KMS-11 (cell line): ENCODE results near the gene CCDC3.

Experiments
- H2AFZ ChIP-seq: fragments of 200-600 bp; sonication (generic); 2 replicates; pipeline ENCODE4 v1.6.1; 2016; ENCODE audit warnings: antibody characterized with exemption, mixed run types, low read depth
- H3K27ac ChIP-seq: fragments of 200-600 bp; sonication (generic); 2 replicates; pipeline ENCODE4 v1.6.1; 2016; ENCODE audit warnings: mild to moderate bottlenecking, mixed run types
- H3K27me3 ChIP-seq: fragments of 200-600 bp; sonication (generic); 2 replicates; pipeline ENCODE4 v1.6.1; 2017; ENCODE audit warnings: mild to moderate bottlenecking, low read depth, mixed run types, moderate library complexity; ENCODE audit not compliant: insufficient read depth
- H3K36me3 ChIP-seq: fragments of 200-600 bp; sonication (generic); 2 replicates; pipeline ENCODE4 v1.6.1; 2017; ENCODE audit warnings: mild to moderate bottlenecking, mixed run types; ENCODE audit not compliant: insufficient read depth
- H3K4me1 ChIP-seq: fragments of 200-600 bp; sonication (generic); 2 replicates; pipeline ENCODE4 v1.6.1; 2016; ENCODE audit warnings: mild to moderate bottlenecking, low read depth, mixed run types; ENCODE audit not compliant: poor library complexity, severe bottlenecking
- H3K4me2 ChIP-seq: fragments of 200-600 bp; sonication (generic); 2 replicates; pipeline ENCODE4 v1.7.0; 2016; ENCODE audit warnings: mild to moderate bottlenecking, mixed run types
- H3K4me3 ChIP-seq: fragments of 200-600 bp; sonication (generic); IDR thresholded peaks from 2 replicates; pipeline ENCODE4 v1.6.1; 2017; ENCODE audit warnings: low read depth, low read length, mixed read lengths; ENCODE audit not compliant: insufficient read depth
- H3K79me2 ChIP-seq: fragments of 200-600 bp; sonication (generic); 2 replicates; pipeline ENCODE4 v1.6.1; 2016; ENCODE audit warnings: low read depth, mixed run types; ENCODE audit not compliant: insufficient read depth
- H3K9ac ChIP-seq: fragments of 200-600 bp; sonication (generic); 2 replicates; pipeline ENCODE4 v1.6.1; 2016; ENCODE audit warnings: mild to moderate bottlenecking, mixed run types
- H4K20me1 ChIP-seq: fragments of 200-600 bp; sonication (generic); 2 replicates; pipeline ENCODE4 v1.6.1; 2016; ENCODE audit warnings: mild to moderate bottlenecking, mixed run types; ENCODE audit not compliant: insufficient read depth
- CTCF ChIP-seq: fragments of 200-600 bp; sonication (generic); conservative IDR thresholded peaks from 2 replicates; pipeline ENCODE4 v1.6.1; 2017; ENCODE audit warnings: low read depth, mild to moderate bottlenecking, antibody characterized with exemption, low read length, moderate library complexity, mixed read lengths

The CCDC3 gene

GRCh38 chr10:12957081-12957480 is 44.4 kb downstream of the CCDC3 start:
- H3K4me3 ChIP-seq, result no peak overlapping the region
- H3K4me1 ChIP-seq, result no peaks in the 10 kb centered on the region
- TF ChIP-seq CTCF, result no peak
- H3K27me3 ChIP-seq, result no peaks in the 10 kb centered on the region
- H3K79me2 ChIP-seq, result no peaks in the 10 kb centered on the region
- no peak overlapping the region for H3K4me2 ChIP-seq
- H3K9ac ChIP-seq, result no peak overlapping the region
- H2AFZ ChIP-seq, result no peak overlapping the region
- H3K27ac ChIP-seq, result no peak overlapping the region
- H3K36me3 ChIP-seq, result no peaks in the 10 kb centered on the region
- no peaks in the 10 kb centered on the region for H4K20me1 ChIP-seq

GRCh38 chr10:12954866-12955265 is 46.6 kb downstream of the CCDC3 start:
- H3K27ac ChIP-seq, result no peak overlapping the region
- H3K4me3 ChIP-seq, result no peak overlapping the region
- no peaks in the 10 kb centered on the region for H3K27me3 ChIP-seq
- H3K4me1 ChIP-seq, result no peaks in the 10 kb centered on the region
- no peak for TF ChIP-seq CTCF
- no peaks in the 10 kb centered on the region for H3K36me3 ChIP-seq
- no peak overlapping the region for H2AFZ ChIP-seq
- H3K79me2 ChIP-seq, result no peaks in the 10 kb centered on the region
- no peaks in the 10 kb centered on the region for H4K20me1 ChIP-seq
- no peak overlapping the region for H3K9ac ChIP-seq
- H3K4me2 ChIP-seq, result no peak overlapping the region

- Histone ChIP-seq H3K27ac (no peak overlapping the region), H3K9ac (no peak overlapping the region), H2AFZ (no peak overlapping the region), H4K20me1 (no peaks in the 10 kb centered on the region), H3K36me3 (no peaks in the 10 kb centered on the region), H3K4me1 (peaks cover 9% of the 10 kb centered on the region), H3K4me3 (no peak overlapping the region), H3K4me2 (no peak overlapping the region), H3K79me2 (no peaks in the 10 kb centered on the region), H3K27me3 (no peaks in the 10 kb centered on the region)
- TF ChIP-seq CTCF, result no peak
These were observed 50.9 kb downstream of the CCDC3 start for GRCh38 chr10:12950583-12951128.

- Histone ChIP-seq H3K9ac (no peak overlapping the region), H4K20me1 (no peaks in the 10 kb centered on the region), H3K4me2 (no peak overlapping the region), H2AFZ (no peak overlapping the region; the same call in 1 of the 2 replicates), H3K27ac (no peak overlapping the region), H3K36me3 (no peaks in the 10 kb centered on the region), H3K27me3 (no peaks in the 10 kb centered on the region), H3K4me3 (no peak overlapping the region), H3K4me1 (peaks cover 14% of the 10 kb centered on the region), H3K79me2 (no peaks in the 10 kb centered on the region)
- no peak for TF ChIP-seq CTCF
These were observed 52.3 kb downstream of the CCDC3 start for GRCh38 chr10:12949248-12949647.
